HEK293 (cell line): ENCODE measurements around the gene RSPH1.

Experiments
- INSM2 ChIP-seq: fragments of 450-650 bp; formaldehyde crosslinking; IDR thresholded peaks from 2 replicates; pipeline ENCODE4 v1.5.1; 2016; ENCODE audit warnings: missing biosample characterization, missing genetic modification characterization
- KLF10 ChIP-seq: fragments of 450-650 bp; IDR thresholded peaks from 2 replicates; pipeline ENCODE4 v1.5.1; 2018; ENCODE audit warnings: missing biosample characterization, mild to moderate bottlenecking, missing genetic modification characterization
- KLF9 ChIP-seq: fragments of 450-650 bp; formaldehyde crosslinking; IDR thresholded peaks from 2 replicates; pipeline ENCODE4 v1.5.1; 2016; ENCODE audit warnings: missing biosample characterization, missing genetic modification characterization, low read depth
- PRDM1 ChIP-seq: fragments of 450-650 bp; formaldehyde crosslinking; IDR thresholded peaks from 2 replicates; pipeline ENCODE4; 2016; ENCODE audit warnings: missing biosample characterization, missing genetic modification characterization
- PRDM6 ChIP-seq: fragments of 450-650 bp; formaldehyde crosslinking; IDR thresholded peaks from 2 replicates; pipeline ENCODE4 v1.5.1; 2017; ENCODE audit warnings: missing biosample characterization, missing genetic modification characterization
- REPIN1 ChIP-seq: fragments of 450-650 bp; formaldehyde crosslinking; IDR thresholded peaks from 2 replicates; pipeline ENCODE4 v1.5.1; 2017; ENCODE audit warnings: missing biosample characterization, missing genetic modification characterization, low read depth
- SP2 ChIP-seq: fragments of 450-650 bp; formaldehyde crosslinking; IDR thresholded peaks from 2 replicates; pipeline ENCODE4 v1.5.1; 2016; ENCODE audit warnings: missing biosample characterization, missing genetic modification characterization
- YY1 ChIP-seq: fragments of 450-650 bp; formaldehyde crosslinking; IDR thresholded peaks from 2 replicates; pipeline ENCODE4 v1.5.1; 2018; ENCODE audit warnings: missing biosample characterization, missing genetic modification characterization
- ZBTB11 ChIP-seq: fragments of 450-650 bp; formaldehyde crosslinking; conservative IDR thresholded peaks from 2 replicates; pipeline ENCODE4 v1.5.1; 2016; ENCODE audit warnings: low read depth, missing biosample characterization, missing genetic modification characterization
- ZBTB20 ChIP-seq: fragments of 450-650 bp; formaldehyde crosslinking; IDR thresholded peaks from 2 replicates; pipeline ENCODE4 v1.5.1; 2016; ENCODE audit warnings: missing biosample characterization, missing genetic modification characterization
- ZBTB8A ChIP-seq: fragments of 450-650 bp; formaldehyde crosslinking; IDR thresholded peaks from 2 replicates; pipeline ENCODE4 v1.5.1; 2016; ENCODE audit warnings: missing biosample characterization, missing genetic modification characterization
- ZEB2 ChIP-seq: fragments of 450-650 bp; formaldehyde crosslinking; IDR thresholded peaks from 2 replicates; pipeline ENCODE4 v1.5.1; 2016; ENCODE audit warnings: missing biosample characterization, missing genetic modification characterization
- ZFP37 ChIP-seq: fragments of 450-650 bp; formaldehyde crosslinking; IDR thresholded peaks from 2 replicates; pipeline ENCODE4 v1.5.1; 2016; ENCODE audit warnings: missing biosample characterization, missing genetic modification characterization
- ZNF18 ChIP-seq: fragments of 450-650 bp; formaldehyde crosslinking; IDR thresholded peaks from 2 replicates; pipeline ENCODE4 v1.5.1; 2016; ENCODE audit warnings: missing biosample characterization, missing genetic modification characterization
- ZNF223 ChIP-seq: fragments of 450-650 bp; formaldehyde crosslinking; IDR thresholded peaks from 2 replicates; pipeline ENCODE4 v1.5.1; 2016; ENCODE audit warnings: missing biosample characterization, missing genetic modification characterization
- ZNF26 ChIP-seq: fragments of 450-650 bp; formaldehyde crosslinking; IDR thresholded peaks from 2 replicates; pipeline ENCODE4 v1.5.1; 2016; ENCODE audit warnings: missing biosample characterization, missing genetic modification characterization
- ZNF37A ChIP-seq: fragments of 450-650 bp; IDR thresholded peaks from 2 replicates; pipeline ENCODE4 v1.5.1; 2018; ENCODE audit warnings: missing biosample characterization, missing genetic modification characterization
- ZNF555 ChIP-seq: fragments of 450-650 bp; formaldehyde crosslinking; conservative IDR thresholded peaks from 2 replicates; pipeline ENCODE4 v1.5.1; 2017; ENCODE audit warnings: missing biosample characterization, mild to moderate bottlenecking, missing genetic modification characterization, inconsistent platforms
- ZNF561 ChIP-seq: fragments of 450-650 bp; IDR thresholded peaks from 2 replicates; pipeline ENCODE4 v1.5.1; 2018; ENCODE audit warnings: missing biosample characterization, missing genetic modification characterization, borderline replicate concordance
- ZNF692 ChIP-seq: fragments of 450-650 bp; formaldehyde crosslinking; IDR thresholded peaks from 2 replicates; pipeline ENCODE4 v1.5.1; 2016; ENCODE audit warnings: missing biosample characterization, missing genetic modification characterization
- ZNF704 ChIP-seq: fragments of 450-650 bp; formaldehyde crosslinking; IDR thresholded peaks from 2 replicates; pipeline ENCODE4 v1.5.1; 2016; ENCODE audit warnings: missing biosample characterization, missing genetic modification characterization
- ZNF707 ChIP-seq: fragments of 450-650 bp; formaldehyde crosslinking; IDR thresholded peaks from 2 replicates; pipeline ENCODE4 v1.5.1; 2016; ENCODE audit warnings: missing biosample characterization, missing genetic modification characterization
- ZNF791 ChIP-seq: fragments of 450-650 bp; formaldehyde crosslinking; IDR thresholded peaks from 2 replicates; pipeline ENCODE4 v1.5.1; 2016; ENCODE audit warnings: missing biosample characterization, missing genetic modification characterization
- ZSCAN5A ChIP-seq: fragments of 450-650 bp; formaldehyde crosslinking; IDR thresholded peaks from 2 replicates; pipeline ENCODE4 v1.5.1; 2016; ENCODE audit warnings: missing biosample characterization, missing genetic modification characterization

The RSPH1 gene

GRCh38 chr21:42513985-42514882 lies 18.2 kb upstream of the RSPH1 start (continued):
- TF ChIP-seq ZNF555 (tag by site-specific recombination) (no peak), ZNF18 (tag by site-specific recombination) (no peak), ZNF704 (tag by site-specific recombination) (no peak), YY1 (tag by site-specific recombination) (0 out of 2 replicates have a peak, but pooled peaks have one; percentile 19), ZBTB20 (peak; percentile 97), ZBTB11 (tag by site-specific recombination) (peak; percentile 36), ZNF223 (tag by site-specific recombination) (peak; percentile 95), ZNF561 (peak; percentile 81), ZBTB8A (tag by site-specific recombination) (peak; percentile 73), KLF9 (tag by site-specific recombination) (peak; percentile 96), REPIN1 (tag by site-specific recombination) (no peak; the same call in 1 of the 2 replicates), ZEB2 (tag by site-specific recombination) (peak; percentile 53; the same call in 1 of the 2 replicates), PRDM1 (no peak), PRDM6 (tag by site-specific recombination) (no peak), ZFP37 (tag by site-specific recombination) (peak; percentile 36; the same call in 1 of the 2 replicates), ZNF37A (tag by site-specific recombination) (no peak; the same call in 1 of the 2 replicates), SP2 (tag by site-specific recombination) (peak; percentile 38), KLF10 (tag by site-specific recombination) (no peak), INSM2 (tag by site-specific recombination) (0 out of 2 replicates have a peak, but pooled peaks have one; percentile 19), ZNF692 (peak; percentile 47; the same call in 1 of the 2 replicates), ZNF26 (no peak), ZSCAN5A (tag by site-specific recombination) (0 out of 2 replicates have a peak, but pooled peaks have one; percentile 48), ZNF707 (tag by site-specific recombination) (no peak), ZNF791 (tag by site-specific recombination) (no peak)
